BJ (cell line): ENCODE results near the gene WIPF3. TPM values are rescaled to one million over a fixed set of nuclear protein-coding genes. Genes with fewer than 3 reads are reported as not detected.

Experiments
- CTCF ChIA-PET: fragments of 350-600 bp; formaldehyde crosslinking; extraction: SDS; loops from one replicate; lab custom pipeline; 2021; ENCODE audit warnings: antibody characterized with exemption, inconsistent platforms; lab: Yijun Ruan, JAX
- POLR2A ChIA-PET: fragments of 300-600 bp; sonication (Branson Sonifier 250); formaldehyde crosslinking; extraction: SDS; loops from one replicate; lab custom pipeline; 2021; ENCODE audit warnings: antibody characterized with exemption; lab: Charles Lee
- DNase-seq: peaks from one replicate; pipeline ENCODE4 v3.0.0-alpha.2; 2011; ENCODE audit warnings: low read depth
- H3K27me3 ChIP-seq: 2 replicates; pipeline ENCODE4 v1.6.0; 2011; ENCODE audit warnings: low read length; ENCODE audit not compliant: control insufficient read depth, insufficient read depth
- H3K36me3 ChIP-seq: 2 replicates; pipeline ENCODE4 v1.5.1; 2011; ENCODE audit warnings: low read length; ENCODE audit not compliant: control insufficient read depth, insufficient read depth
- H3K4me3 ChIP-seq: 2 replicates; pipeline ENCODE4 v1.5.1; 2011; ENCODE audit warnings: low read depth, mild to moderate bottlenecking, control low read depth, low read length
- polyA plus RNA-seq: library from polyadenylated mRNA; depleted of rRNA; stranded (reverse); fragments of >200 nt; gene quantifications from 2 replicates; pipeline ENCODE4 v1.2.3, GENCODE V29; 2011
- TF ChIP-seq, protein P1 (sequence below): IDR thresholded peaks from 2 replicates; pipeline ENCODE4 v1.5.1; 2011; ENCODE audit warnings: low read depth, mild to moderate bottlenecking, control low read depth, inconsistent platforms, low read length, moderate library complexity; ENCODE audit not compliant: insufficient read depth

WIPF3 gene
- polyA plus RNA-seq, 1 experiment, result not detected

DNA sequence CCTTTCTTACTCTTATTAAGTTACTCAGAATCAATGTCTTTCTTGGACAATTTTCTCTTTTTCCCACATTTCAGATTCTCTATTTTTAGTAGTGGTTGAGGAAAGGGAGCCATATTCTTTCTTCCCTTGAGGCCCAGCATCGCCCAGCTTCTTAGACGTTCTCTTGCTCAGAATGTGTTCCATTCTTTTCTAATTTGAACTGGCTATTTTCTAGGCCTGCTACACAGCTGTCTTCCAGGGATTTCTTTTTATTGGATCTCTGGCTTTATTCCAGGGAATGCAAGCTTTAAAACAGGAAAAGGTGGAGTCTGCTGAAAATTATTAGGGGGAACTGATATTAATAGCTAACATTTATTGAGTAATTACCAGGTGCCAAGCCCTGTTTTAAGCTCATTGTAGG lies 58.3 kb downstream of the WIPF3 start:
- TF ChIP-seq, protein P1, sequence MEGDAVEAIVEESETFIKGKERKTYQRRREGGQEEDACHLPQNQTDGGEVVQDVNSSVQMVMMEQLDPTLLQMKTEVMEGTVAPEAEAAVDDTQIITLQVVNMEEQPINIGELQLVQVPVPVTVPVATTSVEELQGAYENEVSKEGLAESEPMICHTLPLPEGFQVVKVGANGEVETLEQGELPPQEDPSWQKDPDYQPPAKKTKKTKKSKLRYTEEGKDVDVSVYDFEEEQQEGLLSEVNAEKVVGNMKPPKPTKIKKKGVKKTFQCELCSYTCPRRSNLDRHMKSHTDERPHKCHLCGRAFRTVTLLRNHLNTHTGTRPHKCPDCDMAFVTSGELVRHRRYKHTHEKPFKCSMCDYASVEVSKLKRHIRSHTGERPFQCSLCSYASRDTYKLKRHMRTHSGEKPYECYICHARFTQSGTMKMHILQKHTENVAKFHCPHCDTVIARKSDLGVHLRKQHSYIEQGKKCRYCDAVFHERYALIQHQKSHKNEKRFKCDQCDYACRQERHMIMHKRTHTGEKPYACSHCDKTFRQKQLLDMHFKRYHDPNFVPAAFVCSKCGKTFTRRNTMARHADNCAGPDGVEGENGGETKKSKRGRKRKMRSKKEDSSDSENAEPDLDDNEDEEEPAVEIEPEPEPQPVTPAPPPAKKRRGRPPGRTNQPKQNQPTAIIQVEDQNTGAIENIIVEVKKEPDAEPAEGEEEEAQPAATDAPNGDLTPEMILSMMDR, result no peak
- H3K36me3 ChIP-seq, result no peaks in the 10 kb centered on the region
- H3K27me3 ChIP-seq, result no peaks in the 10 kb centered on the region
- ChIA-PET POLR2A (no interaction called here), CTCF (interaction anchor here (0.7 to 1.0 kb wide), 2 partner anchors 13 to 17 kb away, joined by 3 read pairs; no protein-coding TSS in a partner anchor)
- H3K4me3 ChIP-seq, result no peak overlapping the region
- DNase-seq, result no peak

DNA sequence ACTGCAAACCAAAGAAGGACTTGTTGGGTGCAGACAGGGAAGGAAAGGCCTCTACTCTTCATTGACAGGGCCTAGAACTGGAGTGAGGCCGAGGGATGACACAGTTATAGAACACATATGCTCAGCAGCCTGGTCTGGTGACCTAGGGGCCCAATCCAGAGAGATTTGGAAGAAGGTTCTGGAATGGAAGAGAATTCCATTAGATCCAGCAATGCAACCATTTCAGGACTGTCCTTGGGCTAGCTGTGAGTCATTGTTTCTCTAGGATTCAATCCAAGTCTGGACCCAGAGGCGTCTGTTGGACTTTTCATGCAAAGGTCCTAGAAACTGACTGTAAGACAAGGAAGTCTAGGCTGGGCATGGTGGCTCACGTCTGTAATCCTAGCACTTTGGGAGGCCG lies 59.2 kb downstream of the WIPF3 start:
- ChIA-PET POLR2A (no interaction called here), CTCF (interaction anchor here (1.5 kb wide), 1 partner anchor 10 kb away, joined by 3 read pairs; no protein-coding TSS in a partner anchor)
- DNase-seq, result peak; percentile 78
- H3K36me3 ChIP-seq, result no peaks in the 10 kb centered on the region
- no peak overlapping the region for H3K4me3 ChIP-seq
- no peaks in the 10 kb centered on the region for H3K27me3 ChIP-seq
- TF ChIP-seq, protein P1, result no peak

DNA sequence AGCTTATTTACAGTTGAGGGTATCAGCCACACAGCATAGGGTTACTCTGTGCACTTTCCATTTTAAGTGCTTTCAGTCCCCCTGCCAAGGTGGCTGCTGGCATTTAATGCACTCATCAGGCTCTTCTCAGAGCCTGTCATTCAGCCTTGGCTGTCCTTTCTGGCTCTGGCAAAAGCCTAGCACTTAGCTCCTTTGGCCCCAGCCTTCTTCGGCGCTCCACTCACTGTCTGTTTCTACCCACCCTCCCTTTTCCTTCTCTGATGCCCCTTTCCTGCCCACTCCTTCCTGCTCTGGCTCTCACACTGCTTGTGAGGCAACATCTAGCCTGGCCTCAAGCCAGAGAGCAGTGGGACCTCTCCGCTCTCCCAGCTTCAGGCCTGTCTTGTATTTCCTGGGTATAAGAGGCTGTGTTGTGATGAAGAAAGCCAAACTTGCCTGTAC lies 60.2 kb downstream of the WIPF3 start:
- TF ChIP-seq, protein P1, result no peak
- Histone ChIP-seq H3K27me3 (no peaks in the 10 kb centered on the region), H3K4me3 (no peak overlapping the region), H3K36me3 (no peaks in the 10 kb centered on the region)
- ChIA-PET CTCF (interaction anchor here (1.5 kb wide), 1 partner anchor 9 kb away, joined by 3 read pairs; no protein-coding TSS in a partner anchor), POLR2A (no interaction called here)
- DNase-seq, result no peak

DNA sequence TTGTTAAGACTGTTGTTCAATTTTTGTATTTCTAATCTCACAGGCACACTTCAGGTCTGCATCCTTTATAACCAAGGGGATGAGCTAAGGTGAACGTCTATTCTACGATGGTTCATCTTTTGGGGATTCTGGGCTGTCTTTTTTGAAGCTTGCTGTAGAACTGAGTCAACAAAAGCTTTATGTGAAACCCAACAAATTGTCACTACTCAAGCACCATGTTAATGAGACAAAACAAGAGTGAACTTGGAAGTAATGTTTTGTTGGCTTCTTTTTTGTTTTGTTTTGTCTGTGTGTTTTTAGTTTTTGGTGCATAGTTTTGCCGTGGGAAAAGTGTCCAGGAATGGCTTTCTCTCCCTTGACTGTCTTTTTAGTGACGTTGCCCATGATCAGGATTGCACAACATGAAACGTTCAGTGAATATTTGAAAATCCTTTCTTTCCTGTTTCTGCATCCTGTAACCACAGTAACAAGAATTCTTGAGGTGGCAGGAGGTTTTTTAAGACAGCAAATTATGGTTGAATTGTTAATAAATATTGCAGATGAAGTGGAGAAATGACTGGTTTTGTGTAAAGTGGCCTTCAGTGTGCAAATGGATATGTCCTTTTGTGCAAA lies 65.6 kb downstream of the WIPF3 start:
- DNase-seq, result peak; percentile 90
- no peak overlapping the region for H3K4me3 ChIP-seq
- ChIA-PET CTCF (interaction anchor here (0.8 to 1.0 kb wide), 2 partner anchors 14 to 190 kb away, joined by 3 read pairs; no protein-coding TSS in a partner anchor), POLR2A (no interaction called here)
- H3K27me3 ChIP-seq, result 0 out of 2 replicates have a peak, but pooled peaks cover 4% of the 10 kb centered on the region
- TF ChIP-seq, protein P1, result no peak
- no peaks in the 10 kb centered on the region for H3K36me3 ChIP-seq

DNA sequence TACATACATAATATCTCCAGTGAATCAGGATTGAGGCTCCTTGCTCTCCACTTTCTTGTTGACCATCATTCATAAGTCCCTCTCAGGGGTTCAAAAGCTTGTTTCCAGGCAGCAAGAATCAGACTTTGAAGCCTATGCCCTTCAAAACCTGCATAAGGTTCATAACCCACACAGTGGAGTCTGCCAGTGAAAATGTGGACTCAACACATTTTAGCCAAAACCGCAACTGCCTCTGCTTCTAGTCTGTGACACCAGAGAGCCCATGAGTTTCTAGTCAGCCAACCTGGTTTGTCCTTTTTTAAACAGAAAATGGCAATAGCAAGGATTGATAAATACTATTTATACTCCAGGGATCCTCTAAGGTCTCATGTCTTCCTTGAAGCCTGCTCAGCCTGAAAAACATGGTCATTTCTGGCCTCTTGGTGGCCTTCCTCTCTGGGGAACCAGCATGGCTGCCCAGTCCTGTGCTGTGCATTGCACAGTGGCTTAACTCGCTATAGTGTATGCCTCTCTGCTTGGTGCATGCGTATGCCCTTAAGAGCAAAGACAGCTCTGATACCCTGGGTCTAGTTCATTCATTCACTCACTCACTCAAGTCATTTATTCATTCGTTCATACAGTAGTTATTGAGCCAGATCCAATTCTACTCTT lies 67.5 kb downstream of the WIPF3 start:
- ChIA-PET CTCF (interaction anchor here (2.2 kb wide), 1 partner anchor 188 kb away, joined by 6 read pairs; no protein-coding TSS in a partner anchor), POLR2A (no interaction called here)
- Histone ChIP-seq H3K4me3 (no peak overlapping the region), H3K27me3 (0 out of 2 replicates have a peak, but pooled peaks cover 4% of the 10 kb centered on the region), H3K36me3 (no peaks in the 10 kb centered on the region)
- no peak for DNase-seq
- TF ChIP-seq, protein P1, result no peak
